Measurements from ENCODE around the gene BBS5. TPM values are rescaled to one million over a fixed set of nuclear protein-coding genes. Genes with fewer than 3 reads are reported as not detected.

BBS5 gene
- total RNA-seq, 3 donors from 2014 or later (not counting 1 experiment from before 2014, with no cell fraction given), result 1.5 to 2.2 (median 1.7) TPM

- no peaks in the 10 kb centered on the region for H3K27me3 Mint-ChIP-seq (ENCODE audit: low read depth in 2 of 2)
- no peak overlapping the region for H3K27ac Mint-ChIP-seq
- Histone ChIP-seq H3K4me1 (ENCODE audit: control insufficient read depth, insufficient read depth, low read length) (no peaks in the 10 kb centered on the region), H3K9me3 (ENCODE audit: control insufficient read depth, insufficient read depth, low read length) (no peaks in the 10 kb centered on the region), H3K27ac (ENCODE audit: low read length) (no peak overlapping the region), H3K27me3 (ENCODE audit: control insufficient read depth, insufficient read depth, low read length) (no peaks in the 10 kb centered on the region), H3K36me3 (ENCODE audit: control insufficient read depth, insufficient read depth, low read length) (no peaks in the 10 kb centered on the region), H3K4me3 (ENCODE audit: low read length) (no peak overlapping the region)
- H3K9me3 Mint-ChIP-seq, result no peaks in the 10 kb centered on the region
- DNase-seq (no peak), ATAC-seq (no peak)
- no peak overlapping the region for H3K4me3 Mint-ChIP-seq
- no peak for TF ChIP-seq CTCF (IDR thresholded peaks at IDR 0.05)
- WGBS (ENCODE audit: insufficient coverage), result no CpG with 5 or more reads among the region's 1 CpG
- intact Hi-C loops (cut with micrococcal nuclease), result no loop called here
- H3K4me1 Mint-ChIP-seq, result peaks cover 0 to 4% of the 10 kb centered on the region in 2 donors
- no peaks in the 10 kb centered on the region for H3K36me3 Mint-ChIP-seq
Observed at GRCh38 chr2:169472249-169472648, 7.0 kb upstream of the BBS5 start.

- Mint-ChIP-seq H3K36me3 (no peaks in the 10 kb centered on the region), H3K4me3 (no peak overlapping the region), H3K27ac (no peak overlapping the region), H3K9me3 (no peaks in the 10 kb centered on the region), H3K27me3 (ENCODE audit: low read depth in 2 of 2) (no peaks in the 10 kb centered on the region), H3K4me1 (peaks cover 17 to 18% of the 10 kb centered on the region in 2 donors)
- Histone ChIP-seq H3K27me3 (ENCODE audit: control insufficient read depth, insufficient read depth, low read length) (no peaks in the 10 kb centered on the region), H3K9me3 (ENCODE audit: control insufficient read depth, insufficient read depth, low read length) (no peaks in the 10 kb centered on the region), H3K4me1 (ENCODE audit: control insufficient read depth, insufficient read depth, low read length) (peaks cover 10% of the 10 kb centered on the region), H3K4me3 (ENCODE audit: low read length) (no peak overlapping the region), H3K27ac (ENCODE audit: low read length) (no peak overlapping the region), H3K36me3 (ENCODE audit: control insufficient read depth, insufficient read depth, low read length) (no peaks in the 10 kb centered on the region)
- DNase-seq (no peak), ATAC-seq (no peak)
- intact Hi-C loops (cut with micrococcal nuclease), result no loop called here
- WGBS (ENCODE audit: insufficient coverage), result 83% methylated on average over 3 of the region's 3 CpGs
- TF ChIP-seq CTCF (IDR thresholded peaks at IDR 0.05), result no peak
Observed at GRCh38 chr2:169476459-169476858, 2.8 kb upstream of the BBS5 start.

- H3K27ac ChIP-seq (ENCODE audit: low read length), result no peak overlapping the region
- WGBS (ENCODE audit: insufficient coverage), result 82% methylated on average over 3 of the region's 3 CpGs
- no peaks in the 10 kb centered on the region for H3K27me3 Mint-ChIP-seq (ENCODE audit: low read depth in 2 of 2)
- peaks cover 10% of the 10 kb centered on the region for H3K4me1 ChIP-seq (ENCODE audit: control insufficient read depth, insufficient read depth, low read length)
- no peaks in the 10 kb centered on the region for H3K27me3 ChIP-seq (ENCODE audit: control insufficient read depth, insufficient read depth, low read length)
- intact Hi-C loops (cut with micrococcal nuclease), result no loop called here
- H3K4me3 Mint-ChIP-seq, result peak overlapping the region; percentile 91
- no peaks in the 10 kb centered on the region for H3K9me3 ChIP-seq (ENCODE audit: control insufficient read depth, insufficient read depth, low read length)
- no peak for DNase-seq
- H3K4me1 Mint-ChIP-seq, result peaks cover 17 to 18% of the 10 kb centered on the region in 2 donors
- H3K27ac Mint-ChIP-seq, result no peak overlapping the region
- ATAC-seq, result no peak
- no peak for TF ChIP-seq CTCF (IDR thresholded peaks at IDR 0.05)
- H3K36me3 Mint-ChIP-seq, result no peaks in the 10 kb centered on the region
- H3K36me3 ChIP-seq (ENCODE audit: control insufficient read depth, insufficient read depth, low read length), result no peaks in the 10 kb centered on the region
- no peak overlapping the region for H3K4me3 ChIP-seq (ENCODE audit: low read length)
- H3K9me3 Mint-ChIP-seq, result no peaks in the 10 kb centered on the region
Observed at GRCh38 chr2:169478339-169478738, 955 bp upstream of the BBS5 start.

- H3K27ac Mint-ChIP-seq, result peak overlapping the region; percentile 26 to 78
- H3K9me3 Mint-ChIP-seq, result no peaks in the 10 kb centered on the region
- TF ChIP-seq CTCF (IDR thresholded peaks at IDR 0.05), result no peak
- no peak for ATAC-seq
- no peaks in the 10 kb centered on the region for H3K9me3 ChIP-seq (ENCODE audit: control insufficient read depth, insufficient read depth, low read length)
- peaks cover 10% of the 10 kb centered on the region for H3K4me1 ChIP-seq (ENCODE audit: control insufficient read depth, insufficient read depth, low read length)
- WGBS (ENCODE audit: insufficient coverage), result 78% methylated on average over 14 of the region's 14 CpGs
- no peaks in the 10 kb centered on the region for H3K27me3 Mint-ChIP-seq (ENCODE audit: low read depth in 2 of 2)
- no peaks in the 10 kb centered on the region for H3K36me3 Mint-ChIP-seq
- intact Hi-C loops (cut with micrococcal nuclease), result no loop called here
- peak overlapping the region; percentile 91 for H3K4me3 Mint-ChIP-seq
- H3K27me3 ChIP-seq (ENCODE audit: control insufficient read depth, insufficient read depth, low read length), result no peaks in the 10 kb centered on the region
- H3K27ac ChIP-seq (ENCODE audit: low read length), result no peak overlapping the region
- peaks cover 17 to 18% of the 10 kb centered on the region in 2 donors for H3K4me1 Mint-ChIP-seq
- H3K4me3 ChIP-seq (ENCODE audit: low read length), result peak overlapping the region; percentile 72
- DNase-seq, result no peak
- H3K36me3 ChIP-seq (ENCODE audit: control insufficient read depth, insufficient read depth, low read length), result no peaks in the 10 kb centered on the region
Observed at GRCh38 chr2:169478745-169479256, 493 bp upstream of the BBS5 start.
